Testis (tissue), 2 donors: Measurements from ENCODE around the gene SRL.

ENCODE experiments used
- POLR2A ChIP-seq: fragments of 450-650 bp; IDR thresholded peaks from one replicate; pipeline ENCODE4 v1.6.1; 2017; ENCODE audit warnings: antibody characterized with exemption, mild to moderate bottlenecking, moderate library complexity
- TF ChIP-seq, protein P1 (sequence below), 3 experiments: fragments of 450-650 bp in 2 of 3; fragments of 200-600 bp in 1 of 3; sonication (generic) in 1 of 3; IDR thresholded peaks; one replicate each; pipeline ENCODE4 v1.5.1; 2016 to 2019; ENCODE audit warnings: antibody characterized with exemption in 3 of 3, mild to moderate bottlenecking in 2 of 3, moderate library complexity in 1 of 3

DNA sequence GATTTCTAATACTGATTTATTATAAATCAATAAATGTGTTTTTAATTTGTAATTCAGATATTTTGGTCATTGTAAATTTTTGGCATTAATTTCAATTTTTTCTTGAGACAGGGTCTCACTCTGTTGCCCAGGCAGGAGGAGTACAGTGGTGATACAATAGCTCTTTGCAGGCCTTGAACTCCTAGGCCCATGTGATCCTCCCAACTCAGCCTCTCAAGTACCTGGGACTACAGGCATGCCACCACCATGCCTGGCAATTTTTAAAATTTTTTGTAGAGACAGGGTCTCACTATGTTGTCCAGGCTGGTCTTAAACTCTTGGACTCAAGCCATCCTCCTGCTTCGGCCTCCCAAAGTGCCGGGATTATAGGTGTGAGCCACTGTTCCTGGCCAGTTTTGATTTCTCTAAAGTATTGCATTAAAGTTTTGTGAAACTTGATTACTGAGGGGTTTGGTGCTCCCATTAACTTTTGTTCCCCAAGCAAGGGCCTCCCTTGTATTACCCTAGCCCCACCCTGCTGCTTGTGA lies 36.2 kb upstream of the SRL start:
- TF ChIP-seq, protein P1, sequence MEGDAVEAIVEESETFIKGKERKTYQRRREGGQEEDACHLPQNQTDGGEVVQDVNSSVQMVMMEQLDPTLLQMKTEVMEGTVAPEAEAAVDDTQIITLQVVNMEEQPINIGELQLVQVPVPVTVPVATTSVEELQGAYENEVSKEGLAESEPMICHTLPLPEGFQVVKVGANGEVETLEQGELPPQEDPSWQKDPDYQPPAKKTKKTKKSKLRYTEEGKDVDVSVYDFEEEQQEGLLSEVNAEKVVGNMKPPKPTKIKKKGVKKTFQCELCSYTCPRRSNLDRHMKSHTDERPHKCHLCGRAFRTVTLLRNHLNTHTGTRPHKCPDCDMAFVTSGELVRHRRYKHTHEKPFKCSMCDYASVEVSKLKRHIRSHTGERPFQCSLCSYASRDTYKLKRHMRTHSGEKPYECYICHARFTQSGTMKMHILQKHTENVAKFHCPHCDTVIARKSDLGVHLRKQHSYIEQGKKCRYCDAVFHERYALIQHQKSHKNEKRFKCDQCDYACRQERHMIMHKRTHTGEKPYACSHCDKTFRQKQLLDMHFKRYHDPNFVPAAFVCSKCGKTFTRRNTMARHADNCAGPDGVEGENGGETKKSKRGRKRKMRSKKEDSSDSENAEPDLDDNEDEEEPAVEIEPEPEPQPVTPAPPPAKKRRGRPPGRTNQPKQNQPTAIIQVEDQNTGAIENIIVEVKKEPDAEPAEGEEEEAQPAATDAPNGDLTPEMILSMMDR (IDR thresholded peaks at IDR 0.05), result no peak
- TF ChIP-seq POLR2A, result no peak
